Body of pancreas (tissue), 4 donors: Measurements from ENCODE around the gene PIK3CG. TPM values are rescaled to one million over a fixed set of nuclear protein-coding genes. Genes with fewer than 3 reads are reported as not detected.

Experiments
- ATAC-seq: fragments of 150-250 bp; one replicate; pipeline ENCODE4 v1.9.1; 2016
- DNase-seq, 4 donors: peaks; one replicate each; pipeline ENCODE4 v3.0.0-alpha.2; 2019
- H3K27ac ChIP-seq, 4 donors: fragments of 200-600 bp; sonication (generic); 1 replicate in 3 of 4; 2 replicates in 1 of 4; pipeline versions ENCODE4 v1.5.1 to v1.6.1; 2016 to 2019; ENCODE audit warnings: mild to moderate bottlenecking in 1 of 4, mixed read lengths in 1 of 4, moderate library complexity in 1 of 4
- H3K27me3 ChIP-seq, 2 donors: fragments of 200-600 bp; sonication (generic); one replicate each; pipeline ENCODE4 v1.6.0; 2016; ENCODE audit warnings: mild to moderate bottlenecking in 1 of 2
- H3K36me3 ChIP-seq, 2 donors: fragments of 200-600 bp; sonication (generic); replicated peaks in 1 of 2; 2 replicates each; pipeline ENCODE4 v1.5.1; 2016; ENCODE audit warnings: low read depth in 2 of 2; ENCODE audit not compliant: insufficient read depth in 1 of 2
- H3K4me1 ChIP-seq: fragments of 200-600 bp; sonication (generic); one replicate; pipeline ENCODE4 v1.6.0; 2016
- H3K4me3 ChIP-seq, 2 donors: fragments of 200-600 bp; sonication (generic); 1 replicate in 1 of 2; 2 replicates in 1 of 2; pipeline ENCODE4 v1.5.1; 2016 to 2019
- H3K9me3 ChIP-seq, 3 donors: fragments of 200-600 bp; sonication (generic); 1 replicate in 2 of 3; 2 replicates in 1 of 3; pipeline ENCODE4 v1.5.1; 2016
- POLR2A ChIP-seq, 3 donors: fragments of 450-650 bp; IDR thresholded peaks; one replicate each; pipeline ENCODE4 v1.6.1; 2016; ENCODE audit warnings: antibody characterized with exemption in 3 of 3, mild to moderate bottlenecking in 2 of 3
- WGBS, 2 donors: methylation state at CpG; one replicate each; pipeline ENCODE4 v1.1.5; 2017; 5-methylcytosine and 5-hydroxymethylcytosine counted together
- intact Hi-C: fragments of 100-400 bp; cut with DNase I; formaldehyde crosslinking; loops from one replicate; pipeline ENCODE4 v1.15.1; 2023
- total RNA-seq, 2 donors: library from RNA; depleted of rRNA; stranded (reverse); fragments of >200 nt; gene quantifications; one replicate each; pipeline ENCODE4 v1.1.0, GENCODE V29; 2016
- TF ChIP-seq, protein P1 (sequence below), 7 experiments: fragments of 450-650 bp in 4 of 7; fragments of 200-600 bp in 3 of 7; sonication (generic) in 3 of 7; IDR thresholded peaks; one replicate each; pipeline ENCODE4 v1.5.1; 2016 to 2019; ENCODE audit warnings: antibody characterized with exemption in 7 of 7

PIK3CG gene
- total RNA-seq, 2 donors from 2014 or later, result 0.66 to 3.1 TPM

DNA sequence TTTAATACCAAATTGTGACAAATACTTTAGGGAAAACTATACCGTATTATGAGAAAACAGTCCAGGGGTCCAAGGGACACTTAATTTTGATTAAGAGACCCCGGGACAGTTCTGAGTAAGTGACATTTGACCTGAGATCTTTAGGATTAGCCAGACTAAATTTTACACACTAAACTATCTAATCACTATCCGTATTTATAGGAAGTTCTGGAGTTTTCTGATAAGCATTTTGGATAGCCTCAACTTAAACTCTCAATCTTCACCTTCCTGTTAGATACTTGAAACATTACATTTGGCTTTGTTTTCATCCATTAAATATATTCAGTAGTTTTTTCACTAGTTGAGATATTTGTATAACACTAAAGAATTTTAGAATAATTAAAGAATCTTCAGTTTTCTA is 5.4 kb downstream of the PIK3CG start:
- ATAC-seq (no peak), DNase-seq (no peak)
- Histone ChIP-seq H3K27me3 (no peaks in the 10 kb centered on the region), H3K27ac (no peak overlapping the region), H3K4me3 (no peak overlapping the region), H3K36me3 (no peaks in the 10 kb centered on the region), H3K9me3 (no peaks in the 10 kb centered on the region), H3K4me1 (no peaks in the 10 kb centered on the region)
- intact Hi-C loops, result no loop called here
- 54 to 61% methylated on average over 3 of the region's 3 CpGs for WGBS, 2 donors
- no peak for TF ChIP-seq POLR2A (IDR thresholded peaks at IDR 0.05)
- TF ChIP-seq, protein P1, sequence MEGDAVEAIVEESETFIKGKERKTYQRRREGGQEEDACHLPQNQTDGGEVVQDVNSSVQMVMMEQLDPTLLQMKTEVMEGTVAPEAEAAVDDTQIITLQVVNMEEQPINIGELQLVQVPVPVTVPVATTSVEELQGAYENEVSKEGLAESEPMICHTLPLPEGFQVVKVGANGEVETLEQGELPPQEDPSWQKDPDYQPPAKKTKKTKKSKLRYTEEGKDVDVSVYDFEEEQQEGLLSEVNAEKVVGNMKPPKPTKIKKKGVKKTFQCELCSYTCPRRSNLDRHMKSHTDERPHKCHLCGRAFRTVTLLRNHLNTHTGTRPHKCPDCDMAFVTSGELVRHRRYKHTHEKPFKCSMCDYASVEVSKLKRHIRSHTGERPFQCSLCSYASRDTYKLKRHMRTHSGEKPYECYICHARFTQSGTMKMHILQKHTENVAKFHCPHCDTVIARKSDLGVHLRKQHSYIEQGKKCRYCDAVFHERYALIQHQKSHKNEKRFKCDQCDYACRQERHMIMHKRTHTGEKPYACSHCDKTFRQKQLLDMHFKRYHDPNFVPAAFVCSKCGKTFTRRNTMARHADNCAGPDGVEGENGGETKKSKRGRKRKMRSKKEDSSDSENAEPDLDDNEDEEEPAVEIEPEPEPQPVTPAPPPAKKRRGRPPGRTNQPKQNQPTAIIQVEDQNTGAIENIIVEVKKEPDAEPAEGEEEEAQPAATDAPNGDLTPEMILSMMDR (IDR thresholded peaks at IDR 0.05), result no peak

DNA sequence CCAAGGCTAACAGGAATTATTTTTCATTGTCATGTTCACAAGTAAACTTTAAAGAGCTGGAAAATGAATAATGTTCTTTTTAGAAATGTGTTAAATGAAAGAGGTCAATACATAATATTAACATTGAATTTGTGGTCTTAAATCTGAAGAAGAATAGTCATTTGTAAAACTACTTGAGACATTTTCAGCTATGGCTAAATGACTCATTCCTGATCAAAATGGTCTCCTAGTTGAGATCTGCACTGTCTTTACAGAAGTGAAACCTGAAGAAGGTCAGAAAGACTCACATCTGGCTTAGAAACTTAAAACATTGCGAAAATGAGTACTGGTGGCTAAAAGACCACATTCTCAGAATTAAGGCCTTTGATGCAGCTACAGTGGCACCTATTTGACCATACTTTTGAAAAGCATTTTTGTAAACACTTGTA is 5.9 kb downstream of the PIK3CG start:
- Histone ChIP-seq H3K4me1 (no peaks in the 10 kb centered on the region), H3K27me3 (no peaks in the 10 kb centered on the region), H3K27ac (no peak overlapping the region), H3K4me3 (no peak overlapping the region), H3K9me3 (no peaks in the 10 kb centered on the region), H3K36me3 (no peaks in the 10 kb centered on the region)
- no peak for TF ChIP-seq POLR2A (IDR thresholded peaks at IDR 0.05)
- TF ChIP-seq, protein P1 (IDR thresholded peaks at IDR 0.05), result no peak
- ATAC-seq (no peak), DNase-seq (no peak)
- intact Hi-C loops, result no loop called here
- WGBS, 2 donors, result 71 to 75% methylated on average over 1 of the region's 1 CpG

DNA sequence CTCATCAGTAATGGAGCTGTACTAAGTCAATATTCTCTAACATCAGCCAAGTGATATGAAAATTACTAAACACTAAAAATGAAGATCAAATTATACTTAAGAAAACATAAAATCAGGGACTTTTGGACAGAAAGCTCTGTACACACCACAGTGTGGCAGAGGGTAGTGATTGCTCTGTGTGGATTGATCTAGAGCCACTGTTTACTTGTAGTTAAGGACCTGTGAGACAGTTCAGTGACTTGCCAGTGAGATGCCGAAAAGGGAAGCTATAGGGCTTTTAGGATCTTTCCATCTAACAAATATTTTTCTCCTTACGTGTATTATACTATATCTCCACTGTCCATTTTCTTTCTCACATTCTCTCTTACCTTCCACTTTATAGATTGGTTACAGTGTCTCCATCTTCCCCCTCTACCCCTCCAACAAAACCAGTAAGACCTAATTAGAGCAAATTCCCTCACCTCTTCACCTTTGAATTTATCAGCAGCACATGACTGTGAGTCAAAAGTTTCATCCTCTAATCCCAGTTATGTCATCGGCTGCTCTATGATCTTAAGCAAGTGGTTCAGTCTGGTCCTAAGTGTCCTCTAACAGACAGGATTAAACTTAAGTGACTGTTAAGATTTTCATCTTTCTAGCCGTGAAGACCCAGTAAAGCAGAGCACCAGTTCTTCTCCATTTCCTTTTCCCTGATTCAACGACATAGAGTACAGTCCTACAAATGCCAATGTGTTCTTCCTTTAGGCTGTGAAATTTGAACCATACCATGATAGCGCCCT is 6.9 kb downstream of the PIK3CG start:
- H3K4me1 ChIP-seq, result no peaks in the 10 kb centered on the region
- no peak for DNase-seq
- H3K4me3 ChIP-seq, result no peak overlapping the region
- intact Hi-C loops, result no loop called here
- no peaks in the 10 kb centered on the region for H3K9me3 ChIP-seq
- H3K27ac ChIP-seq, result no peak overlapping the region
- TF ChIP-seq, protein P1 (IDR thresholded peaks at IDR 0.05), result no peak
- no peak for TF ChIP-seq POLR2A (IDR thresholded peaks at IDR 0.05)
- no peaks in the 10 kb centered on the region for H3K27me3 ChIP-seq
- WGBS, 2 donors, result 59 to 61% methylated on average over 6 of the region's 6 CpGs
- H3K36me3 ChIP-seq, result no peaks in the 10 kb centered on the region
- ATAC-seq, result no peak

DNA sequence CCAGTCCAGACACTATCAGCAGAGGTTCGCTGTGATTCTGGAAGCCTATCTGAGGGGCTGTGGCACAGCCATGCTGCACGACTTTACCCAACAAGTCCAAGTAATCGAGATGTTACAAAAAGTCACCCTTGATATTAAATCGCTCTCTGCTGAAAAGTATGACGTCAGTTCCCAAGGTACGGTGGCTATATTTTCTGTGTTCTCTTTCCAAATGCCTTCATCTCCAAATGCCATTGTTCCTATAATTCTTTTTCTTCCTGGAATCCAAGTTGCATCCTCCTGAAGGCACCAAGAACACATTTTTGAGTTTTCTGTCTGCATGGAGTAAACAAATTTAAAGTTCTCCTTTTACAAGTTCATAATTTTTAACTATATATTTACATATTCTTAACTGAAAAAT is 7.7 kb downstream of the PIK3CG start:
- Histone ChIP-seq H3K4me1 (no peaks in the 10 kb centered on the region), H3K4me3 (no peak overlapping the region), H3K9me3 (no peaks in the 10 kb centered on the region), H3K27ac (no peak overlapping the region), H3K36me3 (no peaks in the 10 kb centered on the region), H3K27me3 (no peaks in the 10 kb centered on the region)
- 79 to 80% methylated on average over 6 of the region's 6 CpGs for WGBS, 2 donors
- TF ChIP-seq, protein P1 (IDR thresholded peaks at IDR 0.05), result no peak
- TF ChIP-seq POLR2A (IDR thresholded peaks at IDR 0.05), result no peak
- intact Hi-C loops, result no loop called here
- ATAC-seq (no peak), DNase-seq (no peak)

DNA sequence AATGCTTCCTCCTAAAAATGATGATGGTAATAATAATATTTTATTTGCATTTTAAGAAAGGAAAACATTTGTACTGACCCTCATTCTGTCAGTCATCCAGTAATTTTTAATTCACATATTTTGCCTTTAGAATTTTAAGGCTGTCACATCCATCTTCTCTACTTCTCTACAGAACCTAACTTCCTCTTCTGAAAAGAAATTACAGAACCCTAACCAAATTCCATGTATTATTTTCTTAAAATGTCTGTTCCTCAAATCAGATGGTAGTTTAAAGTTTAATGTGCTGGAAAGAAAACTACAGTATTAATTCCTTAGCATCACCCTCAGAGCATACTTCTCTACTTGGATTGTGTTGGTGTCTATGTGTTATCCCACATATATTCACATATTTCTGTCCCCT is 9.0 kb downstream of the PIK3CG start:
- TF ChIP-seq, protein P1 (IDR thresholded peaks at IDR 0.05), result no peak
- no peak for TF ChIP-seq POLR2A (IDR thresholded peaks at IDR 0.05)
- ATAC-seq, result no peak
- intact Hi-C loops, result no loop called here

More for the DNA sequence above, 9.0 kb downstream of the PIK3CG start:
- DNase-seq, result no peak
- Histone ChIP-seq H3K9me3 (no peaks in the 10 kb centered on the region), H3K27ac (no peak overlapping the region), H3K36me3 (no peaks in the 10 kb centered on the region), H3K4me3 (no peak overlapping the region), H3K27me3 (no peaks in the 10 kb centered on the region), H3K4me1 (no peaks in the 10 kb centered on the region)
